GM10266 (cell line): ENCODE data around the gene PER1.

Experiments used
- DNase-seq: peaks from one replicate; pipeline ENCODE4 v3.0.0; 2012; ENCODE audit errors: extremely low spot score
- TF ChIP-seq, protein P1 (sequence below): IDR thresholded peaks from 2 replicates; pipeline ENCODE4 v1.5.1; 2012; ENCODE audit warnings: mild to moderate bottlenecking, low read depth; ENCODE audit not compliant: control insufficient read depth, insufficient read depth; ENCODE audit errors: missing control alignments

Gene PER1

GRCh38 chr17:8150194-8151119 is 1.7 kb downstream of the PER1 start:
- no peak for DNase-seq
- TF ChIP-seq, protein P1, sequence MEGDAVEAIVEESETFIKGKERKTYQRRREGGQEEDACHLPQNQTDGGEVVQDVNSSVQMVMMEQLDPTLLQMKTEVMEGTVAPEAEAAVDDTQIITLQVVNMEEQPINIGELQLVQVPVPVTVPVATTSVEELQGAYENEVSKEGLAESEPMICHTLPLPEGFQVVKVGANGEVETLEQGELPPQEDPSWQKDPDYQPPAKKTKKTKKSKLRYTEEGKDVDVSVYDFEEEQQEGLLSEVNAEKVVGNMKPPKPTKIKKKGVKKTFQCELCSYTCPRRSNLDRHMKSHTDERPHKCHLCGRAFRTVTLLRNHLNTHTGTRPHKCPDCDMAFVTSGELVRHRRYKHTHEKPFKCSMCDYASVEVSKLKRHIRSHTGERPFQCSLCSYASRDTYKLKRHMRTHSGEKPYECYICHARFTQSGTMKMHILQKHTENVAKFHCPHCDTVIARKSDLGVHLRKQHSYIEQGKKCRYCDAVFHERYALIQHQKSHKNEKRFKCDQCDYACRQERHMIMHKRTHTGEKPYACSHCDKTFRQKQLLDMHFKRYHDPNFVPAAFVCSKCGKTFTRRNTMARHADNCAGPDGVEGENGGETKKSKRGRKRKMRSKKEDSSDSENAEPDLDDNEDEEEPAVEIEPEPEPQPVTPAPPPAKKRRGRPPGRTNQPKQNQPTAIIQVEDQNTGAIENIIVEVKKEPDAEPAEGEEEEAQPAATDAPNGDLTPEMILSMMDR: no peak

GRCh38 chr17:8149419-8150193 is 2.6 kb downstream of the PER1 start:
- TF ChIP-seq, protein P1: no peak
- no peak for DNase-seq

DNA sequence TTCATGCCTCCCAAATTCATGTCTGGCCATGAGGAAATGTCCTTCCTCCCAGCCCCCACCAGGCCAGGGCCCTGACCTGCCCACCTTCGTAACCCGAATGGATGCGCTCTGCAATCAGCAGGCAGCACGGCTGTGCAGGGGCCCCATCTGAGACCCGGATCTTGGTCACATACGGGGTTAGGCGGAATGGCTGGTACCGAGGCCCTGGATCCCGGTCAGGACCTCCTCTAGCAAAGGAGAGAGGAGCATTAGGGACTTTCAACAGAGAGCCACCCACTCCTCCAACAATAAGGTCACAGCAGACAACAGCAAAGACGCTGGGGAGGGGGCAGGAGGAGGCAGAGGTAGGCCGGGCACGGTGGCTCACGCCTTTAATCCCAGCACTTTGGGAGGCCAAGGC is 3.6 kb downstream of the PER1 start:
- TF ChIP-seq, protein P1: no peak

DNA sequence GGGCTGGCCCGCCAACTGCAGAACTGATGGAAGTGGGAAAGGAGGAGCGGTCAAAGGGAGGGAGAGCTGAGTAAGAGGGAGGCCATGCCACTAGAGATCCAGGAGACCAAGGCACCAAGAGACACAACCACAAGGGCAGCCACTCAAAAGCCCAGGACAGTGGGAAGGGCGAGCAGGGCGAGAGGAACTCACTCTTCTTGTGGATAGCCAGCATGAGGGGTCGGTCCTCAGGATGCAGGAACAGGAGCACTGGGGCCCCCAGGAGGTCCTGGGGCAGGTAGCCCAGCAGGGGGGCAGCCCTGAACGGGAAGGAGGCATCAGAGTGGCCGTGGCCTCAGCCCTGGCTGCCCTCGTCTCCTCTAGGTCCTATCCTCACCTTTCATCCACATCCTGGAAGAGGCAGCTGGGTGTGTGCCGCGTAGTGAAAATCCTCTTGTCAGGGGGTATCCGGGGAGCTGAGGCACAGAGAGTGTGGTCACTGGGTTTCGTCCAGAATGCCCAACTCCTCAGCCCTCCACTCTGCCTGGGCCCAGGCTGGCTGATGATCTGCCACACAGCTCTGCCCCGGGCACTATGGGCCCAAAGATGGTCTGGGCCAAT is 4.3 kb downstream of the PER1 start:
- no peak for DNase-seq
- TF ChIP-seq, protein P1: no peak

More for the DNA sequence above, 3.6 kb downstream of the PER1 start:
- DNase-seq: no peak

DNA sequence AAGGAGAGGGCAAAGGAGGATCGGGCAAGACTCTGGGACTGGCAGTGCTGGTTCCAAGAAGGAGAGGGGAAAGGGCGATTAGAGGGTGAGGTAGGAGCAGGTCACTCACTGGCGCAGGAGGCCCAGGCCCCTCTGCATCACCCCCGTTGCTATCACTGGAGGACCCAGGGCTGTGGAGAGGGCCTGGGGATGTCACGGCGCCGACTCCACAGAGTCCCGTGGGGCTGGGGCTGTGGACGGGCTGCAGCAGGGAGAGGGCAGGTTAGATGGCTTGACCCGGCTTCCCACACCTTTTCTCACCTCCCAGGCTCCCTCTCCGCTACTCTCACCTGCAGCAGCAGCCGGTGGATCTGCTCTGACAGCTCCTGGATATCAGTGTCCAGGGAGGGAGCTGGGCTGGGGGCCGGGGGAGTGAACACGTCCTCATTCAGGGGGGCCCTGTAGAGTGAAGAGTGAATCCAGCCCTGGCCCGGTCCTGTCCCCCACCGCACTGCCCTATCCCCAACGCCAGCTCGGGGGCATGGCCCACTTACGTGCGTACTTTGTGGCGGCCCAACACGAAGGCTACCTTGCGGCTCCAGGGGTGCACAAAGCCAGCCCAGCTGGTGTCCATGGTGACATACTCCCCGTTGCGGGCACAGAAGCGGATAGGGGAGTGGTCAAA is 4.9 kb downstream of the PER1 start:
- DNase-seq: no peak
- TF ChIP-seq, protein P1: no peak

DNA sequence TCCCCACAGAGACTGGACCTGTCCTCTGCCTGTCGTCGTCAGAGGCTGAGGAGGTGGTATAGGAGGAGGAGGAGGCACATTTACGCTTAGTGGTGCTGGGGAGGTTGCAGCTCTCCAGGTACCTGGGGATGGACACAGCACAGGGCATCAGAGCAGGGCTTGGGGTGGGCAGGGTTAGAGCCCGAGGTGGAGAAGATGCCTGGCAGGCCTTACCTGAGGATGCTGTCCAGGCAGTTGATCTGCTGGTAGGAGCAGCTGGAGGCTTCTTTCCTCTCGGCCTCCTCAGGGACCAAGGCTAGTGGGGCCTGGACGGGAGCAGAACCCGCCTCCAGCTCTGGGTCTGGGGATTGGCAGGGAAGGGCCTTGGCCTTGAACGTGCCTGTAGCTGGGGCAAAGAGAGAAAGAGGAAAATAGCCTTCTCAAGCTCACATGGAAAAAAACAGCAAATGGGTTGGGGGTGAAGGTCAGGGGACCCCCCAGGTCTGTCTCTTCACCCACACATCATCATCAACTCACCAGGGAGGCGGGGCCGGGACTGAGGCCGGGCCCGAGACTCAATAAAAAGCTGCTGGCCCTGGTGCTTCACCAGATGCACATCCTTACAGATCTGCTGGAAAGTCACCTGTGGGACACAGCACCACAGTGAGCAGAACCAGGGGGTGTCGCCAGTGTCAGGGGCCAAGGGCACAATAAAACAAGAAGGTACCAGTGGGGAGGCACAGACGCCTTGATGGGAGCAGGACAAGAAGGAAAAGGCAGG is 5.6 kb downstream of the PER1 start:
- TF ChIP-seq, protein P1: no peak
- no peak for DNase-seq
